ENCODE data around the gene BNIP2.
A peak's percentile ranks its signal among the peaks of the same experiment; 100 is the strongest.
"Not testable (repeated sequence)": the region's sequence is repeated elsewhere in the genome, so short reads cannot be mapped to it uniquely, and the experiment has no call there.

Gene BNIP2

DNA sequence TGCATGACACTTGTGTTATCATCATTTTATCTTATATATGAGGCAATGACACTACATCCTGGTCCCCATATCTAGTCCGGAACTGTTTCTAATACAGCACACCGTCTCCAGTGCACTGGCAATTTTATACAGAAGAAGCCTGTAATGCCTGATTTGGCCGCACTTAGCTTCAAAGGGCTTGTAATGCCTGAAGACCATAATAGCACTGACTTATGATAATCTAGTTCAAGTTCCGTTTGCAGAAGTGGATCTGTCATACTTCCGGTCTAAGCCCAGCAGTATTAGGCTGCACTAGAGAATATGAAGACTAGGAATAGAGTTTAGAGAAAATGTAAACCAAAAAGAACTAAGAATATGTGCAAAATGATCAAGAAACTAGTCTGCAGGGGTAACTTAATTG is 1.3 kb downstream of the BNIP2 start:
- DNase-seq = no peak

DNA sequence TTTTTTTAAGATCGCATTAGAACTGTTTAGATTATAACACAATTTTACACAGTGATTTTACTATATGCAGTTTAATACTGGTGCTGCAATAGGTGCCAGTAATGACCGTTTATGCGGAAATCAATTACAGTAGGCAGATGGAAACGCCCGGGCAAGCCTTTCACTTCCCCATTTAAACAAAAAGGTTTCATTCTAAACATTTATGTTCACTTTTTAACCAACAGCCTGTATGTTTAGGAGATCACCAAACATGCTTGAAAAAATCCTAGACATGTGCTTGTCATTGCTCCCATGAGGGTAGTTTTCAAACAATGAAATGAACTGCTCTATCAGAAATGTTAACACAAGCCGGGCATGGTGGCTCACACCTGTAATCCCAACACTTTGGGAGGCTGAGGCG is 2.7 kb downstream of the BNIP2 start:
- no peak for DNase-seq

DNA sequence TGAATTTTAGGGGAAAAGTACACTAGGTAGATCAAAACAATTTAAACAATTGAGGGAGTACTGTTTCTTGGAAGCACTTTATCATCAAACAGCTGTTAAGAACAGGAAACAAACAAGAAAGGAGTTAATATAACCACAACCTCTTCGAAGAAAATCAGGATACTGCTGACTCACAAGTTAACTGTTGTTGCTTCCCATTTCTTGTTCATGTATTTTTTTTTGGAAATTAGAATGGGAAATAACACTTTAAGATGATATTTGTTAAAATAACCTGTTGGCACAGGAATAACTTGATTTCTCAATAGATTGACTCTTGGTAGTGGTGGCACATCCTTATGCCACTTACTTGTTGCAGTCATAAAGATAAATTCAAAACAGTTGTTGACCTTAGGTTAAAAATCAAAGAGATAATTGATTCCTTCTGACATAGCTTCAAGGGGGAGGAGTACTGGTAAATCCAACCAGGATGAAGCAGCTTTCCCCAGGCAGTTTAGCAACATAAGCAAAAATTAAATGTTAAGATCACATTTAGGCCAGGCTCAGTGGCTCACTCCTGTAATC is 3.3 kb downstream of the BNIP2 start:
- no peak for DNase-seq

DNA sequence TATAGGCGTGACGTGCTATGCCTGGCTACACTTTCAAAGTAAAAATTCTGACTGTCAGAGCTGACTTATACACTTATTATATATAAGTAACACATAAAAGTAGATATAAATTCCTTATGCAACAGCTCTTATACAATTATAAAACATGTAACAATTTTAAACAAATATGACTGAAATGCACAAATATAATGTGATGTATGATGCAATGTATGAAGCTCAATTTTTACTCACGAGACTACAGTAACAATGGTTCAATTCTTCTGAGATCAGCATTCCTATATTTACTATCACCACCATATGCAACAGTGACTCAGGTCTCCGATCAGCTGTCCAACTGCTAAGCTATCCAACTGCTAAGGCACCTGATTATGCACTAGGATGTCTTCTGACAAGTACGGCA is 8.2 kb downstream of the BNIP2 start:
- no peak for DNase-seq

DNA sequence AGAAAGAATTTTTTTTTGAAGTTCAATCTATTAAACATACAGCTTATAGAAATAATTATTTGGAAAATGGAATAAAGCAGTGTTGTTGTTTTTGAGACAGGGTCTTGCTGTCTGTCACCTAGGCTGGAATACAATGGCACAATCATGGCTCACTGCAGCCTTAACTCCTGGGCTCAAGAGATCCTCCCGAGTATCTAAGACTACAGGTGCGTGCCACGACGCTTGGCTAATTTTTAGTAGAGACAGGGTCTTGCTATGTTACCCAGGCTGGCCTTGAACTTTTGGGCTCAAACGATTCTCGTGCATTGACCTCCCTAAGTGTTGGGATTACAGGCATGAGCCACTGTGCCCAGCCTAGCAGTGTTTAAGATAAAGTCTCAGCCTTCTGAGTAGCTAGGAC is 8.8 kb downstream of the BNIP2 start:
- no peak for DNase-seq

DNA sequence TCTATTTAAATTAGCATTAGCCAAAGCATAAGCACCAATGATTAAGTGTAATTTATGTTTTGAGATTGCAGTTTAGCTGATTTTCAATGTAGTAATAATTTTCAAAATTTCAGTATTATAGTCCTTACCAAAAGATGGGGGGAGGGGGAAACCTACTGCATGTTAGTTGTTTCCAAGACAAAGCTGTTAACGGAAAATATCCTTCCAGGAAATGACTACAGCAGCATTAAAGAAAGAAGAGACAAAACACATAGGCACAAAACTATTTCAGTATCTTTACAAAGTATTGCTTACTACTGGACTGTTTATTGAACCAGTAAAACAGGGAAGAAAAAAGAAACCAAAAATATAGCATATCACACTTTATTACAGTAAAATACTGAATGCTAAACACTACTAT is 10.5 kb downstream of the BNIP2 start:
- DNase-seq = no peak

DNA sequence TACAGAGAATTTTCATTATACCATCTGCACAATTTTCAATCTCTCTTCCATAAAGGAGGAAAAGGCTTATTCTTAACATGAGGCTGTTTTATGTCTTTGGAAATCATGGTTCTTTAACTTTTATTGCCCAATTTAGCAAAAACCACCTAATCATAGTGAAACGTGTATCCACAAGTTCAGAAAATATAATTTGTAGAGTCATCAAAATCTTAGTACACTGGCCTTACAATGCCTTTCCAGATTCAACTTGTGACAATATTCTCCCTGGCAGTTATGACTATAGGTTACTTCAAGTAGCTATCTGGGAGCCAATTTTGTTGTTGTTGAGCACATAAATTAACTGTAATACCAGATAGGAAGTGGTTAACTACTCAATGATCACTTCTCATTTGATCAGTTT is 10.9 kb downstream of the BNIP2 start:
- no peak for DNase-seq

DNA sequence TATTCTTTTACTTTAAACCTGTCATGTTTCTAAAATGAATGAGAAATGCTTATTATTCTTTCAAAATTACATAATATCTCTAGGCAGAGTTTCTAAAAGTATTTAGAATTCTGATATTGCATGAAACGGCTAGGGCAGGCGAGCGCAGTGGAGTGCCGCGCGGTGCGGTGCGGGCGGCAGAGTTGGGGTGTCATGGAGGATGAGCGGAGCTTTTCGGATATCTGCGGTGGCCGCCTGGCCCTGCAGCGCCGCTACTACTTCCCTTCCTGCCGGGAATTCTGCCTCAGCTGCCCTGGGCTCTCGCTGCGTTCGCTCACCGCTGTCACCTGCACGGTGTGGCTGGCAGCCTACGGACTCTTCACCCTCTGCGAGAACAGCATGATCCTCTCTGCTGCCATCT is 12.6 kb downstream of the BNIP2 start:
- DNase-seq = no peak

DNA sequence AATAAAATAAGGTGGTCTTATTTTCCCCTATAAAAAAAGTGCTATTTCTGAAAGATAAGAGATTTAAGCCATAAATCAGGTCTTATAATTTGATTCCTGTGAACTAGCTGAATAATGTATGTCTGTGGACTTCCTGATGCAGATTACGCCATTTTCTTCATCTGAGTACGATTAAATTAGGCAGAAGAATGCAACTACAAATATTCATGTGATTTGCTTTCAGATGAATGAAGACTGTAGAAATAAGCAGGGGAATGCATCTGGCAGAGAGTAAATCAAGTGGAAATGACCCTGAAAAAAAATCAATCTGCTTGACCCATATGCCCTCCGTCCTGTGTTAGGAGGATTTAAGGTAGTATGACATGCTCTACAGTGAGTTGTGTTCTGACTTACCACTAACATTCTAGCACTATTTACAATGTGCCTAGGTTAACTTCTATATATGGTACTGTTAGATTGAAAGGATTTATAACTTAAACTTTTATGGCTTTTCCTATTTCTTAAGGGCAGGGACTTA is 14.7 kb downstream of the BNIP2 start:
- no peak for DNase-seq

DNA sequence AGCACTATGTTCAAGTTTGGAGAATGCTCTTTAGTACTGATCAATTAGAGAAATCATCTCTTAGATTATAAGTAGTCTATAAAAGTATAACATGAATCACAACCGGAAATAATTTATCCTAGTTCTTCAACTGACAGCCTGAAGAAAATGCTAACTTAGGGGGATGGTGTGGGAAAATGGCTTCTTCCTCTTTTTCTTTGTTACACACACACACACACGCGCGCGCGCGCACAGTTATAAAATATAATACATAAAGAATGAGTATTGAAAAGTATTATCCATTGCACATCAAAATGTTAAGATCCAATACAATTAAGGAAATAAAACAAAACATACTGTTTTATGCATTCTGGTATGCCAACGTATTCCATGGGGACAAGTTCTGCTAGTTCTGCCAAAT is 20.6 kb downstream of the BNIP2 start:
- DNase-seq = no peak

DNA sequence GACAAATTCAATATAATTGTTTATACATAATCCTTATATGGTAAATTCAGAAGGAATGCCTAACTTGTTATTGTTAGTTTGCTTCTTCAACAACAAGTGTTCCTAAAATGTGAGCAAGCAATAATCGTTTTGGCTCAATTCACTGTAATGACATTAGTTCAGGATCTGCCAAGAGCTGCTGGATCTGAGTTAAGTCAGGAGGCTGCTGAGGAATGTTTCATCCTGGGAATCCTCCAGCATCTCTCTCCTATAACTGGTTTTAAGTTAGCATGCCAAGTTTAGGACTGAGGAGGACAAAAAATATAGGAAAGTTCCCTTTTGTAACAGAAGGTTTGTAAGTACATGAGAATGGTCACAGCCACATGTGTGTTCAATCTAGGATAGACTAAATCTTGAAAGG is 26.9 kb downstream of the BNIP2 start:
- DNase-seq = no peak

DNA sequence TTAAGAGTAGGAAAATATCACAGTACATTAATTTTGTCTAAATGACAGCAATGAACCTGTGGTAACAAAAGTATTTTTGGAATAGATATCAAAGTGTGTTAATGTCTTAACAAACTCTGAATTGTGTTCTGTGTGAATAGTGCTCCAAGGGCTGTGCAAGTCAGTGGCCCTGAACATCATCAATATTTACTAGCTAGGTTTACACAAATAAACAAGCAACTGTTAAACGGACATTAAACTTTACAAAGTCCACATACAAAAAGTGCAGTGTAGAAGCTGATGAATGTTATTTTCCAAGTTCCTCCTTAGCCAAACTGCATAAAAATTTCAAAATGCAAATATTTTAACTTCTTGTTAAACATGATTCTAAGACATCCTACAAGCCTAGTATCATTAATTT is 29.8 kb downstream of the BNIP2 start:
- DNase-seq = no peak

DNA sequence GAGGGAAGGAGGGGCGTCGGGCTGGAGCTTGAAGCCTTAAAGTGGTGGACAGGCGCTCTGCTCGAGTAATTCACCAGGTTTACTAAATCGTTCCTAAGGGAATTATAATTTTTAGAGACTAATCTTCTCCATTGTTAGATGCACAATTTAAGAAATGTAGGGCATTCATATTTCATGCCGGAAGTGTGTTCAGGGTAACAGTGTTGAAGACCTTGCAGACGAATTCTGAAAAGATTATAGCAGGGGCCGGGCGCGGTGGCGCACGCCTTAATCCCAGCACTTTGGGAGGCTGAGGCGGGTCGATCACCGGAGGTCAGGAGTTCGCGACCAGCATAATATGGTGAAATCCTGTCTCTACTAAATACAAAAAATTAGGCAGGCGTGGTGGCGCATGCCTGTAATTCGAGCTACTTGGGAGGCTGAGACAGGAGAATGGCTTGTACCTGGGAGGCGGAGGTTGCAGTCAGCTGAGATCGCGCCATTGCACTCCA is 31.4 kb downstream of the BNIP2 start:
- peak; percentile 3 for DNase-seq

DNA sequence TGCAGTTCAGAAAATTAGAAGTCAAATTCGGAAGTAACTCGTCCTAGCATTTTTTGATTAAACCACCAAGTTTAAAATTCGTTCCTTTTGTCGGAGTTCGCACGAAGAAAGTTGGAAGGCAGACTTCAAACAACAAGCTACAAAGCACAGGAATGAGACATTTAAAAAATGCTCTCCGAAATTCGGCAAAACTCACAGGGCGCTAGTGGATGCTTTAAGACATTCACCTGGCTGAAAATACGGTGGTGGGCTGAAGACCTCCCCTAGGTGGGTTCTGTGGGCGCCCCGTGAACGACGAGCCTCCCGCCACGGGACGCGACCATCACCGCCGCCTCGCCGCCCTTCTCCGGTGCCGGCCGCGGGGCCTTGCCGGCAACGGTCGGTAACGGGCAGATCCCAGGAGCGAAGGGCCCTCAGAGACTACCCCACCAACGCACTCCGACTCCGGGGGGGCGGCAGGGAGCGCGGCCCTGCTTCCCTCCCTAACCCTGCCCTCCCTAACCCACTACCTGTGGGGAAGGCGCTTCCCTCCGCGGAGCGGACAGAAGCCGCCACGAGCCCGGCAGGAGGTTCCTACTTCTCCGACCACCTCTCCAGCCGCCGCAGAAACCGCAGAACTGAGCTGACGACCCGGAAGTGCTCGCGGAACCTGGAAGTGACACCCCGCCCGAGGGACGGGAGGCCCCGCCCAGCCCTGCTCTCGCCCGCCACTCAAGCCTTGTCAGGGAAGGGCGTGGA is 32.1 kb downstream of the BNIP2 start, which contains the start of gene GTF2A2:
GTF2A2 (minus strand) TSS at position 619 of the 738 bp plus-strand sequence. CDS start 5,238 bp downstream, outside the sequence.
- DNase-seq = peak; percentile 89

DNA sequence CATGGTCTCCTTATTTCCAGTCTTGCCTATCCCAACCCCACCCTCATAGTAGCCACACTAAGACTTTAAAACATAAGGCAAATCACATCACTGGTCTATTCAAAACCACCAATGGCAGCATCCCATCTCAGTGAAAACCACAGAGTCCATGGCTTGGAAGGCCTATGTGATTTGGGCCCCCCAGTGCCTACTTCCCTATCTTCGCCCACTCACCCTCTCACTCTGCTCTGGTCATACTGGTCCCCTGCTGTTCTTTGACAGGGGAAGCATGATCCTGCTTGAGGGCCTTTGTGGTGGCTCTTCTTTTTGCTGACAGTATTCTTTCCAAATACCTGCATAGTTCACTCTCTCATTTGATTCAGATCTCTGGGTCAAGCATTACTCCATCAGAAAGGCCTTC is 35.1 kb downstream of the BNIP2 start:
- DNase-seq = no peak

DNA sequence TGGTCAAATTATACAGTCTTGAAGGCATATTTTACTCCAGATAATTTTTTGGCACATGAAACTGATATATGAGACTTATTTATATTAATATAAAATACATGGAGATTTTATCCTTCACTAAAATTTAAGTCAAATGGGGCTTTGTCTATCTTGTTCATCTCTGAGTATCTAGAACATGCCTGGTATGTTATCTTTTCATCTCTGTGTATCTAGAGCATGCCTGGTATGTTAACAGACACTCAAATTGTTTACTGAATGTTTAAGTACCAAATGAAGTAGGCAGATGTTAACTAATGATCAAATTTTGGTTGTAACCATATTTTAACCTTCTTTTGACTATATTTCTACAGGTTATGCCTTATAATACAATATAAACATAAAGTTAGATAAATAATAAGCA is 39.5 kb downstream of the BNIP2 start:
- no peak for DNase-seq

DNA sequence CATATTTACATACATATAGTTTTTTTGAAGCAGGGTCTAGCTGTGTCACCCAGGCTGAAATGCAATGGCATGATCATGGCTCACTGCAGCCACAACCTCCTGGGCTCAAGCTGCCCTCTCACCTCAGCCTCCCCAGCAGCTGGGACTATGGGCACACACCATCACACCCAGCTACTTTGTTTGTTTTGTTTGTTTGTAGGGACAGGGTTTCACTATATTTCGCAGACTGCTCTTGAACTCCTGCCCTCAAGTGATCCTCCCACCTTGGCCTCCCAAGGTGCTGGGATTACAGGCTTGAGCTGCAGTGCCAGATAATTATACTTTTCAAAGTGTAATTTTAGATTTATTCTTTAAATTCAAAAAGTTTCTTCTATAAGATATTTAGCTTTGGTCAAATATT is 42.0 kb downstream of the BNIP2 start:
- DNase-seq = no peak

DNA sequence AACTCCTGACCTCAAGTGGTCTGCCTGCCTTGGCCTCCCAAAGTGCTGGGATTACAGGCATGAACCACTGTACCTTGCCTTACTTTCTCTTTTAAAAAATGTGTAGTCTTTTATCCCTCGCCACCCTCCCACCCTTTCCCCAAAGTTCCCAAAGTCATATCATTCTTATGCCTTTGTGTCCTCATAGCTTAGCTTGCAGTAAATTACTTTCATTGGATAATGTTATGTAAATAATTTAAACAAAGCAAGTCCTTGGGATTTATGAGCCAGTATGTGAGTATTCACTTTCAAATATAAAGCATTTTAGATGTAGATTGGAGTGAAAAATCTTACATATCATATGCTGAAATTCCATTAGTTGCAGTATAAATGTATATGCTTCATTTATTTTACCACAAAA is 42.8 kb downstream of the BNIP2 start:
- no peak for DNase-seq

DNA sequence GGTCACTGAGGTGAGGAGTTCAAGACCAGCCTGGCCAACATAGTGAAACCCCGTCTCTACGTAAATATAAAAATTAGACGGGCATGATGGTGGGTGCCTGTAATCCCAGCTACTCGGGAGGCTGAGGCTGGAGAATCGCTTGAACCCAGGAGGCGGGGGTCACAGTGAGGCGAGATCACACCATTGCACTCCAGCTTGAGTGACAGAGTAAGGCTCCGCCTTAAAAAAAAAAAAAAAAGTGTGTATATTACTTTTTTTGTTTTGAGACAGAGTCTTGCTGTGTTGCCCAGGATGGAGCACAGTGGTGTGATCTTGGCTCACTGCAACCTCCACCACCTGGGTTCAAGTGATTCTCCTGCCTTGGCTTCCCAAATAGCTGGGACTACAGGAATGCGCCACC is 43.3 kb downstream of the BNIP2 start:
- not testable (repeated sequence) for DNase-seq

DNA sequence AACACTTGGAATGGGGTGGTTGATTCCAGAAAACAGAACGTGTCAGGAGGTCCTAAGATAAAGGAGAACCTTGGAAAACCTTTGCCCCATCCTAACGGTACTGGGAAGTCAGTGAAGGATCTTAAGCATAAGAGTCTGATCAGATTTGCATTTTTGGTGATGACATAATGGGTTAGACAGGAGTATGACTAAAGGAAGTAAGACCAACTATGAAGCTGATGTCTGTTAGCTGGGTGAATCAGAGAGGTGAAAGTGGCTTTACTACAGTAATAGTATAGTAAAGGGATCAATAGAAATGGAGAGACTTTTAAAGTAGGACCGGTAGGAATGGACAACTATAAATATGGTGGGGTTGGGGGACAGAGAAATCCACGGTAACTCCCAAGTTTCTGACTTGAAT is 44.4 kb downstream of the BNIP2 start:
- no peak for DNase-seq

DNA sequence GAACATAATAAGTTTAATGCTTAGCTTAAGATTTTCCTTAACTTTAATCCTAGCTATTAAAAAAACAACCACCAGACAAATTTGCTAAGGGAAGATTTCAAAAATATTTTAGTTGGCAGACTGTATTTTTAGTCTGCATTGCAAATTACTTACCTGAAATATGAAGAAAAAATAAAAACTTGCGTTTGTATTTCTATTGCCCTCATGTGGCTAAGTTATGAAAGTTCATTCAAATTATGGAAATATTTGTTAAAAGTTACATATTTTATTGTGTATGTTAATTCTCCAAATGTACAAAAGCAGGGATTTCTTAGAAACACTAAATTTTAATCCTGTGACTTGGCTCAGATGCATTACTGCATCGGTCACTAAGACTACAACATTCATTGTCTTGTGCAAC is 46.8 kb downstream of the BNIP2 start:
- DNase-seq = no peak

DNA sequence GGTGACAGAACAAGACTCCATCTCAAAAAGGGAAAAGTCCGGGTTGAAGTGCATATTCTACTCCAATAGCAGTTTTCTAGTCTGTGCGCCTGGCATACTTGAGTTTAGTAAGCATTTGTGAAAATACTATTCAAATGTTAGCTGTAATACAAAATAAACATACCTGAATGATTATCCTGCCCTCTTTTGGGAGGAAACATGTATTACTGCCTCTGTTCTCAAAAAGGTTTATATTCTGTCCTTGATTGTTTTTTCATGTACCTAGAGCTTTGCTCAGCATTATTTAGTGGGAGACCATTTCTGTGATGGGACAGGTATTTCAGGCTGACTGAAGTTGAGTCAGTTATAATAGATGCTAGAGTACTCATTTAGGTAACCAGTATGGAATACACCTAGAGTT is 51.6 kb downstream of the BNIP2 start:
- DNase-seq = not testable (repeated sequence)

DNA sequence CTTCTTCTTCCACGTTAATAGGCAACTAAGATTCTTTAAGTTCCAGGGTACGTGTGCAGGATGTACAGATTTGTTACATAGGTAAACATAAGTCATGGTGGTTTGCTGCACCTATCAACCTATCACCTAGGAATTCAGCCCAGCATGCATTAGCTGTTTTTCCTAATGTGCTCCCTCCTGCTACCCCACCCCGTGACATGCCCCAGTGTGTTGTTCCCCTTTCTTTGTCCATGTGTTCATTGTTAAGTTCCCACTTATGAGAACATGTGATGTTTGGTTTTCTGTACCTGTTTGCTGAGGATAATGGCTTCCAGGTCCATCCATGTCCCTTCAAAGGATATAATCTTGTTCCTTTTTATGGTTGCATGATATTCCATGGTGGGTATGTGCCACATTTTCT is 52.9 kb downstream of the BNIP2 start:
- no peak for DNase-seq

DNA sequence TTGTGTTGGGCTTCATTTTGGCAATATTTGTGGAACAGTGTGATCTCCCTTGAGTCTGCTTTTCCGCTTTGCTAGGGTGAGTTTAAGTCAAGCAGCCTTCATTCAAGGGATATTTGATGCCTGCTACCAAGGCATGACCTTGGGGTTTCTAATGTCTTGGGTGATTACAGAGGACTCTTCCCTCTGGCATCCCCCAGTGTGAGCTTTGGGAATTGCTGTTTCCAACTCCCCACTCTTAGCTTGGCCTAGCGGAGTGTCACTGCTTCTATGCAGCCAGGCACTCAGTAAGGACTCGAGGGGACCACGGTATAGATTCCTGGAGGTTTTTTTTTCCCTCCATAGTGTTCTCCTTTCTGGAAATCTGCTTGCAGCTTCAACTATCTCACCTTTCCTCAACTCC is 56.4 kb downstream of the BNIP2 start:
- no peak for DNase-seq

DNA sequence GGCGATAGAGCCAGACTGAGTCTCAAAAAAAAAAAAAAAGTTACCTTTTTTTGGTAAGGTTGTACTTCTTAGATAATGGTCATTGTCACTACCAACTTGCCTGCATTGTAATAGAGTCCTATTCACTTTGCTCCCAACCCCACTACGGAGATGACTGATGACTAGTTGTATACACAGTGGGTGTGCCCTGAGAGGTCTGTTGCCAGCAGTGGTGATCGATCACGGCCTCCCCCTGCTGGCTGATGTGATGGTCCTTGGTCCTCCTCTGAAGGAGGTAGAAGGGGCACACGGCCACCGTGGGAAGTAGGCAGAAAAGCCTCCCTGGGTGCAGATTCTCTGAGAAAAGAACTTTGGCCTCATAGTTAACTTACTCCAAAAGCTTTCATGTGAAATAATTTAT is 66.8 kb downstream of the BNIP2 start:
- DNase-seq = peak; percentile 3

All from activated CD4-positive, alpha-beta T cell treated with anti-CD3 and anti-CD28 coated beads, Interleukin-2, amount 50 U/mL, for 1 hour (primary cell).